Colonic mucosa (tissue), 4 donors: ENCODE measurements around the gene CD2AP. TPM values are rescaled to one million over a fixed set of nuclear protein-coding genes. Genes with fewer than 3 reads are reported as not detected.

Source experiments
- DNase-seq: peaks from one replicate; pipeline ENCODE4 v3.0.0-alpha.2; 2020
- H3K27ac ChIP-seq: fragments of 200-600 bp; one replicate; pipeline ENCODE4 v1.8.0; 2021
- H3K27me3 ChIP-seq: fragments of 200-600 bp; one replicate; pipeline ENCODE4 v1.8.0; 2021
- H3K36me3 ChIP-seq: fragments of 200-600 bp; one replicate; pipeline ENCODE4 v1.8.0; 2021
- H3K4me1 ChIP-seq: fragments of 200-600 bp; one replicate; pipeline ENCODE4 v1.8.0; 2021; ENCODE audit warnings: mild to moderate bottlenecking
- H3K4me3 ChIP-seq: fragments of 200-600 bp; one replicate; pipeline ENCODE4 v1.8.0; 2021
- H3K9ac ChIP-seq, 2 donors: one replicate each; pipeline ENCODE4 v1.7.0; 2013; ENCODE audit warnings: control low read depth in 2 of 2, low read depth in 2 of 2, low read length in 2 of 2
- H3K9me3 ChIP-seq: fragments of 200-600 bp; one replicate; pipeline ENCODE4 v1.8.0; 2021
- CTCF ChIP-seq: fragments of 200-600 bp; IDR thresholded peaks from one replicate; pipeline ENCODE4 v1.8.0; 2022; ENCODE audit warnings: antibody characterized with exemption, mild to moderate bottlenecking
- intact Hi-C: fragments of 100-400 bp; cut with DNase I; formaldehyde crosslinking; loops from one replicate; pipeline ENCODE4 v1.14.1; 2022
- total RNA-seq, 2 donors: library from RNA; stranded (reverse); fragmentation: NEBNext Ultra II Directional in 1 of 2; extraction: Animal tissue kit (Norgen Biotek cat#: 25700) in 1 of 2; gene quantifications; one replicate each; pipeline ENCODE4 v1.2.1, GENCODE V29; 2021
- donor health status: healthy.
- donor health status: DM: no; HTN: no; CAD: no.
- donor health status: DM: no; HTN: no; CAD: no.

CD2AP gene
- total RNA-seq, 2 donors from 2014 or later: 83.1 to 146 TPM

GRCh38 chr6:47603227-47603626 lies 125.6 kb downstream of the CD2AP start:
- H3K9me3 ChIP-seq: no peaks in the 10 kb centered on the region
- H3K4me3 ChIP-seq: no peak overlapping the region
- TF ChIP-seq CTCF: no peak
- no peak overlapping the region for H3K9ac ChIP-seq
- H3K4me1 ChIP-seq: no peaks in the 10 kb centered on the region
- no peak for DNase-seq
- no peaks in the 10 kb centered on the region for H3K36me3 ChIP-seq
- intact Hi-C loops: loop anchor here (10.0 kb wide), 1 partner anchor 188 kb away; no protein-coding TSS in a partner anchor
- H3K27ac ChIP-seq: no peak overlapping the region
- H3K27me3 ChIP-seq: no peaks in the 10 kb centered on the region

GRCh38 chr6:47603995-47604394 lies 126.4 kb downstream of the CD2AP start:
- DNase-seq: peak; percentile 31
- Histone ChIP-seq H3K9ac (no peak overlapping the region), H3K4me3 (no peak overlapping the region), H3K27ac (no peak overlapping the region), H3K9me3 (no peaks in the 10 kb centered on the region), H3K36me3 (no peaks in the 10 kb centered on the region), H3K4me1 (no peaks in the 10 kb centered on the region), H3K27me3 (no peaks in the 10 kb centered on the region)
- intact Hi-C loops: loop anchor here (10.0 kb wide), 1 partner anchor 189 kb away; no protein-coding TSS in a partner anchor
- TF ChIP-seq CTCF: no peak

GRCh38 chr6:47621838-47622449 lies 144.4 kb downstream of the CD2AP start:
- intact Hi-C loops: no loop called here
- TF ChIP-seq CTCF: no peak
- no peak overlapping the region for H3K27ac ChIP-seq
- DNase-seq: no peak
- peaks cover 6% of the 10 kb centered on the region for H3K36me3 ChIP-seq
- no peak overlapping the region for H3K4me3 ChIP-seq
- no peaks in the 10 kb centered on the region for H3K27me3 ChIP-seq
- no peaks in the 10 kb centered on the region for H3K4me1 ChIP-seq
- no peaks in the 10 kb centered on the region for H3K9me3 ChIP-seq
- H3K9ac ChIP-seq: no peak overlapping the region

- no peaks in the 10 kb centered on the region for H3K27me3 ChIP-seq
- TF ChIP-seq CTCF: no peak
- intact Hi-C loops: no loop called here
- peaks cover 6% of the 10 kb centered on the region for H3K36me3 ChIP-seq
- no peak overlapping the region for H3K27ac ChIP-seq
- no peak overlapping the region for H3K9ac ChIP-seq
- H3K4me1 ChIP-seq: no peaks in the 10 kb centered on the region
- DNase-seq: no peak
- H3K9me3 ChIP-seq: no peaks in the 10 kb centered on the region
- no peak overlapping the region for H3K4me3 ChIP-seq
Measured at GRCh38 chr6:47626782-47627181, 149.2 kb downstream of the CD2AP start.

- no peak overlapping the region for H3K27ac ChIP-seq
- no peaks in the 10 kb centered on the region for H3K9me3 ChIP-seq
- H3K9ac ChIP-seq: no peak overlapping the region
- no peak for DNase-seq
- no peak for TF ChIP-seq CTCF
- intact Hi-C loops: no loop called here
- no peak overlapping the region for H3K4me3 ChIP-seq
- no peaks in the 10 kb centered on the region for H3K27me3 ChIP-seq
- H3K36me3 ChIP-seq: peaks cover 6% of the 10 kb centered on the region
- H3K4me1 ChIP-seq: no peaks in the 10 kb centered on the region
Measured at GRCh38 chr6:47628448-47629272, 151.1 kb downstream of the CD2AP start.
